ENCODE measurements around the gene RGS9BP. TPM values are rescaled to one million over a fixed set of nuclear protein-coding genes. Genes with fewer than 3 reads are reported as not detected.

The RGS9BP gene
- total and polyA plus RNA-seq, 7 experiments from 2014 or later = 0.13 to 0.30 (median 0.24) TPM; not detected in 2

GRCh38 chr19:32674153-32674930, 1.3 kb upstream of the RGS9BP start:
- H3K27ac ChIP-seq (ENCODE audit: low read depth, low read length) = peak overlapping the region; percentile 67
- no peak for ATAC-seq
- peaks cover 6 to 31% (median 8%) of the 10 kb centered on the region in 5 donors for H3K27me3 Mint-ChIP-seq
- no peaks in the 10 kb centered on the region for H3K9me3 ChIP-seq (ENCODE audit: control insufficient read depth in 2 of 3, low read length in 3 of 3)
- ChIA-PET POLR2A (interaction anchor here (0.6 to 2.2 kb wide), 8 partner anchors 17 to 1686 kb away, joined by 3 to 15 read pairs (median 4); partner anchors contain the start of genes DPY19L3 and NUDT19), CTCF (interaction anchor here (0.6 to 1.2 kb wide), 3 partner anchors 17 to 92 kb away, joined by 3 to 5 read pairs (median 4); partner anchors contain the start of gene NUDT19)
- H3K36me3 Mint-ChIP-seq = peaks cover 0 to 6% (median 0%) of the 10 kb centered on the region in 5 donors
- intact Hi-C loops (cut with micrococcal nuclease) = loop anchor here (2.0 to 10.0 kb wide), 3 partner anchors 32 to 700 kb away; partner anchors contain the start of gene CEBPG (in 2 of the 2)
- DNase-seq = peak in 2 of 9 donors; percentile 22 to 25
- H3K36me3 ChIP-seq (ENCODE audit: control insufficient read depth in 2 of 3, insufficient read depth in 3 of 3, low read length in 3 of 3) = peaks cover 0 to 3% (median 0%) of the 10 kb centered on the region in 3 experiments
- peaks cover 33 to 52% (median 44%) of the 10 kb centered on the region in 7 donors for H3K4me1 Mint-ChIP-seq
- no peaks in the 10 kb centered on the region for H3K9me3 Mint-ChIP-seq
- peaks cover 13 to 14% of the 10 kb centered on the region in 2 donors for H3K4me1 ChIP-seq (ENCODE audit: control insufficient read depth in 2 of 2, insufficient read depth in 2 of 2, low read length in 2 of 2)
- peak overlapping the region; percentile 69 to 90 (median 82) for H3K27ac Mint-ChIP-seq
- H3K4me3 ChIP-seq (ENCODE audit: low read length) = peak overlapping the region; percentile 97
- H3K4me3 Mint-ChIP-seq = peak overlapping the region; percentile 90 to 98 (median 96)
- H3K27me3 ChIP-seq (ENCODE audit: control insufficient read depth in 2 of 2, insufficient read depth in 2 of 2, low read length in 2 of 2) = no peaks in the 10 kb centered on the region

- Histone ChIP-seq H3K36me3 (ENCODE audit: control insufficient read depth in 2 of 3, insufficient read depth in 3 of 3, low read length in 3 of 3) (no peaks in the 10 kb centered on the region), H3K9me3 (ENCODE audit: control insufficient read depth in 2 of 3, low read length in 3 of 3) (no peaks in the 10 kb centered on the region), H3K4me3 (ENCODE audit: low read length) (peak within 1 kb of the TSS; percentile 97), H3K27ac (ENCODE audit: low read depth, low read length) (peak within 1 kb of the TSS; percentile 67), H3K27me3 (ENCODE audit: control insufficient read depth in 2 of 2, insufficient read depth in 2 of 2, low read length in 2 of 2) (no peaks in the 10 kb centered on the region), H3K4me1 (ENCODE audit: control insufficient read depth in 2 of 2, insufficient read depth in 2 of 2, low read length in 2 of 2) (peaks cover 10 to 14% of the 10 kb centered on the region in 2 donors)
- intact Hi-C loops (cut with micrococcal nuclease) = loop anchor here (1.0 to 10.0 kb wide), 16 partner anchors 16 to 700 kb away; partner anchors contain the start of genes CEBPG (in 2 of the 2), DPY19L3 (in 2 of the 2), FAAP24 (in 2 of the 2) and NUDT19 (in 2 of the 2)
- no peaks in the 10 kb centered on the region for H3K9me3 Mint-ChIP-seq
- peak; percentile 96 to 100 (median 98) for DNase-seq
- H3K4me3 Mint-ChIP-seq = peak within 1 kb of the TSS; percentile 90 to 98 (median 96)
- H3K27me3 Mint-ChIP-seq = peaks cover 6 to 35% (median 8%) of the 10 kb centered on the region in 5 donors
- H3K27ac Mint-ChIP-seq = peak within 1 kb of the TSS; percentile 70 to 90 (median 83)
- CTCF ChIA-PET = interaction anchor here (1.2 kb wide), 1 partner anchor 16 kb away, joined by 4 read pairs; the partner anchor contains the start of gene NUDT19
- H3K4me1 Mint-ChIP-seq = peaks cover 25 to 44% (median 36%) of the 10 kb centered on the region in 7 donors
- H3K36me3 Mint-ChIP-seq = peaks cover 0 to 2% (median 0%) of the 10 kb centered on the region in 5 donors
- ATAC-seq = peak; percentile 96
- POLR2A ChIA-PET = interaction anchor here (0.5 to 2.2 kb wide), 11 partner anchors 8 to 502 kb away, joined by 3 to 15 read pairs (median 4); partner anchors contain the start of genes DPY19L3 and NUDT19
These were observed 523 bp upstream of the RGS9BP start, which contains the start of gene ANKRD27 for GRCh38 chr19:32674931-32675719. TSS of gene ANKRD27 (minus strand) at chr19:32675180. CDS start at chr19:32659015, 16,165 bp downstream.

- H3K27ac ChIP-seq (ENCODE audit: low read depth, low read length) = no peak overlapping the region
- intact Hi-C loops (cut with micrococcal nuclease) = loop anchor here in 1 of 2 donors (5.0 to 10.0 kb wide), 3 partner anchors 329 to 698 kb away; partner anchors contain the start of genes CEBPG and ZNF507
- H3K4me3 ChIP-seq (ENCODE audit: low read length) = peak overlapping the region; percentile 97
- Mint-ChIP-seq H3K4me3 (peak overlapping the region in 9 of 10 donors; percentile 87 to 96 (median 92)), H3K27me3 (peaks cover 6 to 46% (median 8%) of the 10 kb centered on the region in 5 donors), H3K36me3 (peaks cover 0 to 2% (median 0%) of the 10 kb centered on the region in 5 donors), H3K9me3 (no peaks in the 10 kb centered on the region), H3K27ac (no peak overlapping the region), H3K4me1 (peaks cover 22 to 40% (median 33%) of the 10 kb centered on the region in 7 donors)
- peak; percentile 11 to 38 (median 31) for DNase-seq
- H3K4me1 ChIP-seq (ENCODE audit: control insufficient read depth in 2 of 2, insufficient read depth in 2 of 2, low read length in 2 of 2) = peaks cover 10 to 14% of the 10 kb centered on the region in 2 donors
- no peaks in the 10 kb centered on the region for H3K36me3 ChIP-seq (ENCODE audit: control insufficient read depth in 2 of 3, insufficient read depth in 3 of 3, low read length in 3 of 3)
- H3K9me3 ChIP-seq (ENCODE audit: control insufficient read depth in 2 of 3, low read length in 3 of 3) = no peaks in the 10 kb centered on the region
- ATAC-seq = no peak
- ChIA-PET POLR2A (interaction anchor here (0.6 to 2.2 kb wide), 6 partner anchors 9 to 501 kb away, joined by 3 to 15 read pairs (median 4); partner anchors contain the start of gene NUDT19), CTCF (no interaction called here)
- H3K27me3 ChIP-seq (ENCODE audit: control insufficient read depth in 2 of 2, insufficient read depth in 2 of 2, low read length in 2 of 2) = no peaks in the 10 kb centered on the region
These were observed 692 bp downstream of the RGS9BP start for GRCh38 chr19:32676186-32676894.

- DNase-seq = no peak
- ChIA-PET CTCF (no interaction called here), POLR2A (interaction anchor here (2.2 to 2.7 kb wide), 2 partner anchors 14 to 15 kb away, joined by 5 to 15 read pairs; partner anchors contain the start of gene NUDT19)
- H3K36me3 ChIP-seq (ENCODE audit: control insufficient read depth in 2 of 3, insufficient read depth in 3 of 3, low read length in 3 of 3) = no peaks in the 10 kb centered on the region
- peaks cover 0 to 2% (median 0%) of the 10 kb centered on the region in 5 donors for H3K36me3 Mint-ChIP-seq
- no peaks in the 10 kb centered on the region for H3K9me3 Mint-ChIP-seq
- H3K27ac Mint-ChIP-seq = peak overlapping the region in 2 of 9 donors; percentile 27 to 52
- no peaks in the 10 kb centered on the region for H3K27me3 ChIP-seq (ENCODE audit: control insufficient read depth in 2 of 2, insufficient read depth in 2 of 2, low read length in 2 of 2)
- no peak overlapping the region for H3K4me3 ChIP-seq (ENCODE audit: low read length)
- peaks cover 10 to 14% of the 10 kb centered on the region in 2 donors for H3K4me1 ChIP-seq (ENCODE audit: control insufficient read depth in 2 of 2, insufficient read depth in 2 of 2, low read length in 2 of 2)
- peak overlapping the region; percentile 40 to 96 (median 72) for H3K4me3 Mint-ChIP-seq
- intact Hi-C loops (cut with micrococcal nuclease) = loop anchor here in 1 of 2 donors (5.0 to 10.0 kb wide), 3 partner anchors 330 to 698 kb away; partner anchors contain the start of genes CEBPG and ZNF507
- peaks cover 19 to 34% (median 30%) of the 10 kb centered on the region in 7 donors for H3K4me1 Mint-ChIP-seq
- H3K27ac ChIP-seq (ENCODE audit: low read depth, low read length) = no peak overlapping the region
- H3K27me3 Mint-ChIP-seq = peaks cover 6 to 46% (median 8%) of the 10 kb centered on the region in 5 donors
- no peaks in the 10 kb centered on the region for H3K9me3 ChIP-seq (ENCODE audit: control insufficient read depth in 2 of 3, low read length in 3 of 3)
- ATAC-seq = no peak
These were observed 1.3 kb downstream of the RGS9BP start for GRCh38 chr19:32676895-32677359.

- intact Hi-C loops (cut with micrococcal nuclease) = loop anchor here in 1 of 2 donors (5.0 to 10.0 kb wide), 3 partner anchors 330 to 697 kb away; partner anchors contain the start of genes CEBPG and ZNF507
- POLR2A ChIA-PET = interaction anchor here (2.7 kb wide), 1 partner anchor 14 kb away, joined by 5 read pairs; the partner anchor contains the start of gene NUDT19
- H3K36me3 Mint-ChIP-seq = peaks cover 0 to 2% (median 0%) of the 10 kb centered on the region in 5 donors
- H3K4me1 Mint-ChIP-seq = peaks cover 18 to 27% (median 23%) of the 10 kb centered on the region in 7 donors
- CTCF ChIA-PET = interaction anchor here (0.7 to 0.8 kb wide), 2 partner anchors 80 to 510 kb away, joined by 3 to 4 read pairs; no protein-coding TSS in a partner anchor
- no peaks in the 10 kb centered on the region for H3K9me3 Mint-ChIP-seq
- Histone ChIP-seq H3K36me3 (ENCODE audit: control insufficient read depth in 2 of 3, insufficient read depth in 3 of 3, low read length in 3 of 3) (no peaks in the 10 kb centered on the region), H3K4me3 (ENCODE audit: low read length) (no peak overlapping the region), H3K4me1 (ENCODE audit: control insufficient read depth in 2 of 2, insufficient read depth in 2 of 2, low read length in 2 of 2) (peaks cover 10 to 14% of the 10 kb centered on the region in 2 donors), H3K9me3 (ENCODE audit: control insufficient read depth in 2 of 3, low read length in 3 of 3) (no peaks in the 10 kb centered on the region), H3K27me3 (ENCODE audit: control insufficient read depth in 2 of 2, insufficient read depth in 2 of 2, low read length in 2 of 2) (no peaks in the 10 kb centered on the region), H3K27ac (ENCODE audit: low read depth, low read length) (no peak overlapping the region)
- peak overlapping the region in 9 of 10 donors; percentile 23 to 96 (median 69) for H3K4me3 Mint-ChIP-seq
- DNase-seq (no peak), ATAC-seq (no peak)
- peaks cover 6 to 51% (median 8%) of the 10 kb centered on the region in 5 donors for H3K27me3 Mint-ChIP-seq
- H3K27ac Mint-ChIP-seq = peak overlapping the region in 1 of 9 donors; percentile 52
These were observed 2.0 kb downstream of the RGS9BP start for GRCh38 chr19:32677657-32678056.
